Inflammatory macrophage treated with lipopolysaccharide for 1 hour (primary cell): Measurements from ENCODE around the gene POPDC3.
"Not testable (repeated sequence)": the region's sequence is repeated elsewhere in the genome, so short reads cannot be mapped to it uniquely, and the experiment has no call there.

Experiments used
- DNase-seq, 2 donors: peaks; one replicate each; pipeline ENCODE4 v3.0.0-alpha.2; 2020 to 2022

POPDC3 gene

DNA sequence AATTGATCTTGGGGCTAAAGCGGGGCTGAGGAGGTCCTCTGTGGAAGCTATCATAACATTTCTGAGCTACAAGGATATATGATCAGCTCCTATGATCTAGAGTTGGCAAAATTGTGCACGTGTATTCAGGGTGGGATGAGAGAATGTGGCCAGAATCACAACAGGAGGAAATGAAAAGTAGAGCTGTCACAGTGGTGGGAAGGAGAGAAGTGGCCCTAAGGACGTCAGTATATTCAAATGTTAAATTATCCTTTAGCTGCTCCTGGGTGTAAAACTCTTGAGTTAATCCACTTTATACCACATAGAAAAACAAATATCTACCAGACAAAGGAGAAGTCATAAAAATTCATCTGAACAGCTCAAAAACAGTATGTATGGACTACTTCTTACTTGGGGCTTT is 14.8 kb upstream of the POPDC3 start:
- no peak for DNase-seq

DNA sequence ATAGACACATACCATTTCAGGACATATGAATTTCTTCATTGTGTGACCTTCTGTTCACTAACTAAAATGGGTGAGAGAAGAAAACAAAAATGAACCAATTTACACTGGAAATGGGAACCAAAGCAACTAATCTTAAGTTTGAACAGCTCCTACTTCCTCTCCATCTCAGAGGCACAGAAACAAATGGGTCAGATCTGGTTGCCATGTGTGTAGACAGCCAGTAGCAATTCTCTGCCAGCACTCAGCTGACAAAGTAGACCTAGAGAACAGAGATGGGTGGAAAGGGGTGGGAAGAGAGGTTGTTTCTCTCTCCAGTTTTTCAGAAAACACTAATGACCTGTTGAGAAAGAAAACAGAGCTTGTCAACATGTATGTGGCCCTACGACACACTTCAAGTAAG is 14.3 kb upstream of the POPDC3 start:
- DNase-seq: no peak

DNA sequence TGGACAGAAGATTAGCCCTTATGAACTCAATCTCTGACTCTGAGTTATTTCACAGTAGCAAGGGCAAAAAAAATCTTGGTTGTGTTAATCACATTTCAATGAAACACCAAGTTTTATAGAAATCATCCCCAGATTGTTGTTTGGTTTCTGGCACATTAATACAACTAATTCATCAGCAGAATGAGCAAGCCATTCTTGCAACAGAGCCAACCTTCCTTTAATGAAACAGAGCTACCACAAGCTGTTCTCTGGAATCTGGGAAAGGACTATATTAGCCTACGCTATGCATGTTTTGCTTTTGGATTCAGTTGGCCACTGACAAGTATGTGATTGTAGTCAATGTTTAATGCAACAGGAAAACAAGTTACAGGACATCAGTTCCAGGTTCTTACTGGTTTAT is 13.8 kb upstream of the POPDC3 start:
- no peak for DNase-seq

DNA sequence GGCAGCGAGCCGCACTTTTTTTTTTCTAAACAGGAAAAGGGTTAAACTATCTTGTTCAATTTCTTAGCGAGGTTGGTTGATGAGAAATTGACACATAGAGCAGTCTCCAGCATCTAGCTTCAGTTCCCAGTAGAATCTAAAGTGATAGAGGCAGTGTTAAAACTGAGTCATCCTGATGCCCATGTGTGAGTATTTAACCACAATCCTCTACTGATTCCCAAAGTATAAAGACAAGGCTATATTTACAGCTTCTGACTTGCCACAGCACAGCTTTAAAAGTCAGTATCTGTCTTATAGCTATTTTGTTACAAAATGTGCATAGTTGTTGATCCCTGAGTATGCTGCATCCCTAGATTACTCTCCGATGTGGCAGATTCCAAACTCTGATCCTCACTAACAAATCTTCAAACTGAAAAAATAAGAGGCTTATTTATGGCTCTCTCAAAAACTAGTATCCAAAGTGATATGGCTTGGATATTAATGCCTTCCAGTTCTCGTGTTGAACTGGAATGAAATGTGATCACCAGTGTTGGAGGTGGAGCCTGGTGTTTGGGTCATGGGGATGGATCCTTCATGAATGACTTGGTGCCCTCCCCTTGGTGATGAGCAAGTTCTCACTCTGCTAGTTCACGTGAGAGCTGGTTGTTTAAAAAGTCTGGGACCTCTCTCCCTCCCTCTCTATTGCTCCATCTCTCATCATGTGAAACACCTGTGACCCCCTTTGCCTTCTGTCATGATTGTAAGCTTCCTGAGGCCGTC is 13.1 kb upstream of the POPDC3 start:
- DNase-seq: no peak

DNA sequence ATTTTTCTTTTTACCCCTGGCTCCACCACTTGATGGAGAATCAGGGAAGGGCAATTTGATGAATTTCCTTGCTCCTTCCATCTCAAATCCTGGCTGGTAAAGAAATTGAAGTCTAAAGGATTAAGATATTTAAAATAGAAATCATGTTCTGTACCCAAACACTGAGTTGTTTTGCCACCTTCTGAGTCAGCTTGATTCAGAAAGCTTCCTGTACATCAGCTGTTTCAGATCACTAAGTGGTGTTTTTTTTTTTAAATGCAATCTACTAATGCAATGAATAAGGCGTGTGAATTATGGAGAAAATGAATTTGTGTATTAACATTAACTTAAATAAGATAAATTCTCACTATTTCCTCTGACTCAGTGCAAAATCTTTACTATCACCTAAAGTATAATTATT is 11.5 kb upstream of the POPDC3 start:
- DNase-seq: no peak

DNA sequence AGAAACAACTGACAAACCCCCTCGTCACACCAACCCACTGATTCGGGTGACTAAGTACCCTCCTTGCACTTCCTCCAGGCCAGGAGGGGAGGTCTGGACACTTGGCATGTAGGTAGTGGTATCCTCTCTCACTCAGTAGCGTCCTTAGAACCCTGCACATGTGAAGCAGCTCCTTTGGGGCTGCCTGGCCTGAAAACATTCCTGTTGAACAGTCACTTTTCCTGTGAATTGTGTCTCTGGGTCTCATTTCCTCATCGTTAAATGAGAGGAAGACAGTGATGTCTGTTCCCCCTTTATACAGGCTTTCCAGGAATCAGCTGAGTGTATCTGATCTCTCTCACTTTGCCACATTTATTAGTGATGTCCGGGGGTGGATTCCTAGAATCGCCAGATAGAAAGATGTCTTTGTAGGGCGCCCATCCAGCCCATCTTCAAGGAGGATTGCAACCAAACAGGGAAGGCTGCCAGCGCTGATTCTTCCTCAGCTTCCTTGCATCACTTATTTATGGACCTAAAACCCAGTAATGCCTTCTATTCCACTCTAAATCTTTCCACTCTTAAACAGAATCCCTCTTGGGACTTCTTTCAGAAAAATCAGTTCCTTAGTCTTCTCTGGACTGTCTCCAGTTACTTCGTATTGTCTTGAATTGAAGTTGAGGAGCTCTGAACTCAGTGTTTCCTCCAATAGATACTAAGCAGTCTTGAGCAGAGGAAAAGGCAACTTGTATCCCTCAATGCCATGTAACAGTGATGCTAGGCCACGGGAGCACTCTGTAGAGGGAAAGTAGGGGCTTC is 9.4 kb upstream of the POPDC3 start:
- DNase-seq: no peak

DNA sequence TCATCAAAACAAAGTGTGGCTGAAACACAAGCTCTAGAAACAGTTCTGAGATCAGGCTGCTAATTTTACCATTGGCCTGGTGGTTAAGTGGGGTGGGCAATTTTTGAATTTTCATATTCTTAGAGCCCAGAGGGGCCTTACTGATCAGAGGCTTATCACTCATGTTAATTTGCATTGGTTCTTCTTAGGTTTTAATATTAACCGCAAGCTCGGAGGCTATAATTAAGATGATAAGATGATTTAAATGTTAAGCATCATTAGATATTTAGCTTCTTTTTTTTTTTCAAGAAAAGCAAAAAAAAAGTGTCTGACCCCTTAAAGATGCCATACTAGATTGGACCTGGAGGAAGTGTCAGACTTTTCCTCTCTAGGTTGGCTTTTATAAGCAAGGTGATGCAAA is 8.4 kb upstream of the POPDC3 start:
- no peak for DNase-seq

DNA sequence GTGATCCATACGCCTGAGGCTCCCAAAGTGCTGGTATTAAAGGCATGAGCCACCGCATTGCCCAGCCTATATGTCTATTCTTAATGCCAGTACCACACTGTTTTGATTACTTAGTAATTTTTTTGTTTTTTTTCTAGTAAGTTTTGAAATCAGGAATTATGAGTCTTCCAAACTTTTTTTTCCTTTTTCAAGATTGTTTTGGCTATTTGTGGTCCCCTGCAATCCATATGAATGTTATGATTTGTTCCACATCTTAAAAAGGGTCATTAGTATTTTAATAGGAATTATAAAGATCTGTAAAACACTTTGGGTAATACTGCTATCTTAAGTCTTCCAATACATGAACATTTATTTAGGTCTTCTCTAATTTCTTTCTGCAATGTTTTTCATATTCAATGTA is 6.8 kb upstream of the POPDC3 start:
- no peak for DNase-seq

DNA sequence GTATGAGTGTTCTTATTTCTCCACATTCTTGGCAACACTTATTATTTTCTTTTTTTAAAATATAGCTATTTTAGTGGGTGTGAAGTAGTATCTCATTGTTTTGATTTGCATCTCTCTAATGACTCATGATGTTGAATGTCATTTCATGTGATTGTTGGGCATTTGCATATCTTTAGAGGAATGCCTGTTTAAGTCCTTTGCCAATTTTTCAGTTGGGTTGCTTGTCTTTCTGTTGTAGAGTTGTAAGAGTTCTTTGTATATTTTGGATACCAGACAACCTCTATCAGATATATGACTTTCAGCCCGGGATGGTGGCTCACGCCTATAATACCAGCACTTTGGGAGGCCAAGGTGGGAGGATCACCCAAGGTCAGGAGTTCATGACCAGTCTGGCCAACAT is 5.1 kb upstream of the POPDC3 start:
- no peak for DNase-seq

DNA sequence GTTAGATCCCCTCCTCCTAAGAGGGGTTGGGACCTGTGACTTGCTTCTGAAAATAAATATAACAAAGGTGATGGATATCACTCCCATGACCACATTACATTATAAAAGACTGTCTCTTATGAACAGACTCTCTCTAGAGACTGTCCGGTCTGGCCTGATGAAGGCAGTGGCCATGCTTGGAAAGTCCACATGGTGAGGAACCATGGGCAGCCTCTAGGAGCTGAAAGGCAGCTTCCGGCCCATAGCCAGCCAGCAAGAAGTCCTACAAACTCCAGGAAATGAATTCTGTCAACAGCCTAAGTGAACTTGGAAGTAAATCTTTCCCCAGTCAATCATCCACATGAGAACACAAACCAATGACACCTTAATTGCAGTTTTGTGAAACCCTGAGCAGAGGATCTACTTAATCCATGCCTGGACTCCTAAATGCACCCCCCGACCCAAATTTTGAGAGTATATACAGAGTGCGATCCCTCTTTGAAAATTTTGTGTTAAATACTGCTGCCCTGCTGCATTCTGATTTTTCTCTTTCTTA is 2.2 kb upstream of the POPDC3 start:
- no peak for DNase-seq

DNA sequence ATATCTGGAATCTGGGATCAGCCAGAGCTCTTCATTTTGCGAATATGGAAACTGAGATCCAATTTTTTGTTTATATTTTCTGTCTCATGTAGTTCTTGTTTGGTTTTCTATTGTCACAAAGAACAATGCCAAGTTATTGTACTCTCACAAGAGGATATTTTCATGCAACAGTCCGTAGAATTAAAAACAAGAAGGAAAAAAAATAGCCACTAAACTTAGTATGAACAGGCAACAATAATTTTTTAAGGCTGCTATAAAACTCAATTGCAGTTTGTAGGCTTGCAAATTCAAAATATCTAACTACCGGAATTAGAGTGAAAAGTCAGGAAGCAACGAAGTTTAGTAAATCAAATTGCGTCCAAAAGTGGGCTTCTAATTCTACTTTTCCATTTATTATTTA is 1.2 kb downstream of the POPDC3 start:
- DNase-seq: no peak

DNA sequence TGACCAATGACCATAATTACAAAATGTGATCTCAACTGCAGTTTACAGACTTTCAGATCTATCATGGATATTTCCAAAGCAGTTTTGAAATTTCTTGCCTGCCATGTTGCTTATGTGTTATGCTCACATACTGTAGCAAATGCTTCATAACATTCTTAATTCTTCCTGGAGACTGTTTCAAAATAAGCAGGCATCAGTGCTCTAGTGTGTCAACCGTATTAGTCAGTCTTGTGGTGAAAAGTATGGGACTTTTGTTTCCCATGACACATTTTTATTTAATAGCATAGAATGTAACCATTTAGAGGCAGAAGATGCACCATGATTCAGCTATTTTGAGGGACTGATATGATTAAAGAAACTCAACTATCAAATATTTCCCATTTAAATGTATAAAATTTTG is 1.7 kb downstream of the POPDC3 start:
- DNase-seq: peak in 1 of 2 donors; percentile 34

DNA sequence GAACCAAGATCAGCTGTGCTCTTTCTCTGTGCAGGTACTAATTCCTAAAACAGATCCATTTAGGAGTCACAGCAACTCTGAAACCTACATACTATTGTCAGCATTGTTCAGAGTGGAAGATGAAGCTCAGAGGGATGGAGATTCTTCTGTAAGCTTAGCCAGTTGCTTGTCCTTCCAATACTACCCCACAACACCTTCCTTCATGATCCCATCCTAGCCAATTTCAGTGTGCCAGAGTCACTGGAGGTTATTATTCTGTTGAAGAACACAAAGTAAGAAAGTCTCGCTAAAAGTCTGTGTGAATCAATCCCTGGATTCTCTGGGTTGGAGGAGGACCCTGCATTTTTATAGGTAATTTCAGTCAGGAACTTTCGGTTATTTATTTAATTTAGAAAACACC is 2.3 kb downstream of the POPDC3 start:
- DNase-seq: no peak

DNA sequence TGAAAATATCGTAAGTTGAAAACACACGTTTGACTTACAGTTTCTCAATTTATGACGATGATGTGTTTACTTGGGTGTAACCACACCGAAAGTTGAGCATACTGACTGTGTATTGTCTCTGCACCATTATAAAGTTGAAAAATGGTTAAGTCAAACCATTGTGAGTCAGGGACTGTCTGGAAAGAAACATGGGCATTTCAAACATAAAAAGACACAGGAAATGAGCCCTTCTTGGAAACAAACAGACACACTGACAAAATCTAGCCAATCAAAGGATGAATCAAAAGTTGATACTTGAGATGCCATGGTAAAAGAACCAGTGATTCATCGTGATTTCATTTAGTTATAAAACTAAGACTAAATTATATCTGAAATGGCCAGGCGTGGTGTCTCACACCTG is 5.3 kb downstream of the POPDC3 start:
- DNase-seq: no peak

DNA sequence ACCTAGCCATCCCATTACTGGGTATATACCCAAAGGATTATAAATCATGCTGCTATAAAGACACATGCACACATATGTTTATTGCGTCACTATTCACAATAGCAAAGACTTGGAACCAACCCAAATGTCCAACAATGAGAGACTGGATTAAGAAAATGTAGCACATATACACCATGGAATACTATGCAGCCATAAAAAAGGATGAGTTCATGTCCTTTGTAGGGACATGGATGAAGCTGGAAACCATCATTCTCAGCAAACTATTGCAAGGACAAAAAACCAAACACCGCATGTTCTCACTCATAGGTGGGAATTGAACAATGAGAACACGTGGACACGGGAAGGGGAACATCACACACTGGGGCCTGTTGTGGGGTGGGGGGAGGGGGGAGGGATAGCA is 7.3 kb downstream of the POPDC3 start:
- DNase-seq: not testable (repeated sequence)

DNA sequence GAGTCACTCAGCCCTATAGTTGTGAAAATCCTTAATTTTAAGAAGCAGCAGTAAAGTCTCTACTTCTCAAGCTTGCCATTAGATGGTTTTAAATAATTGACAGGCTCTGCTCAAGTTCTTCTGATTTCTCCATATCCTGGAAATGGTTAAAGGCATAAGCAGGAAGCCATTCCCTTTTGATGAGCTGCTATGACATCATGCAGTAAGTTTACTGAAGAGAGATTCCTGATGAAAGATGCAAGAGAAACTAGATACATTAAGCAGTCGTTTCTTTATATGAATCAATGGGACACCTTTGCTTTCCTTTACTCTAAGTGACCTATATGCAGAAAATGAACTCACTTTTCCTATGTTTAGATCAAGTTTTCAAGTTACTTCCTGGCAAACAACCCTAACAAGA is 9.8 kb downstream of the POPDC3 start:
- no peak for DNase-seq

DNA sequence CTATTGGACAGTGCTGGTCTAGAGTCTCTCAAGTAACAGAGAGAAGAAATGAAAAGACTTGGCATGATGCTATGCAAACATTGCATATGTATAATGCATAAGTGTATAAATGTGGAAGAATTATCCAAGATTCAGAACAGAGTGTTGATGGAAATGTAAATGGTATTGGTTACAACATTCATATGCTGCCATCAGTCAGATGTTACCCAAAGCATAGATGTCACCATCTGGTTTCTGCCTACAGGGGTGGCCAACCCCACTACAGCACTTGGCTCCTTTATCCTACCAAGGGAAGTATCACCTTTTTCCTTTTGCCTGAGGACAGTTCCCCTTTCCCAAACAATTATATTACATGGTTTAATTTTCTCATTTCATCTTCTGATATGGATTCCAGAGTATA is 11.9 kb downstream of the POPDC3 start:
- no peak for DNase-seq

DNA sequence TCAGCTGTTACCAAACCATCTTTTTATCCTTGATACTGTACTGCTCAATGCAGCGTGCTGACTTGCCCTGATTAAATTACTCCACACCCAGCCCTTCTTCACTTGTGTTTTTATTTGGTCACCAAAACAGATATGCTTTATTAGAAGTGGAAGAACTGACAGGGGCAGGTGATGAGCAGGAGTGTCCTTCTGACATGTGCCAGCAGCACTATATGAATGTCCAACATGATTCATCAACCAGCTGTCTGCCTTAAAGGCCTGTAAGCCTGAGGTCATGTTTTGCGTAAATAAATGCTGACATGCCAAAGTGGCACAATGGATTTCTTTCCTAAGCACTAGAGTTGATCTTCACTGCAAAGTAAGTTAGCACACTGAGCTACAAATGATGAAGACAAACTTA is 15.4 kb downstream of the POPDC3 start:
- no peak for DNase-seq

DNA sequence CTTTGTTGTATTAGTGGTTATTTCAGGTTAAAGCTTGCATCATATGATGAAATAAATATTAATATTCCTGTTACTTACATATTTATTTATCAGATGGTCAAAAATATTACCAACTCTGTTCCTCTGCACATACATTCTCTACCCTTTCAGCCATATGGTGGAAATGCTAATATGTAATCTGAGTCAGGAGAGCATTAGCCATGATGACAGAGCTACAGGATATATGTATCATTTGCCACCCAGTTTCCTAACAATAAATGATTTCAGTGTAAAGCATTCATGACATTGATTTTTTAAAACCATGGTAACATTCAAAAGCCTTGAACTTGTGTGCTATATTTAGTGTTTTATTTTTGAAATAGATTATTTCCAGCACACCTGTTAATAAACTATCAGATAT is 16.6 kb downstream of the POPDC3 start:
- no peak for DNase-seq

DNA sequence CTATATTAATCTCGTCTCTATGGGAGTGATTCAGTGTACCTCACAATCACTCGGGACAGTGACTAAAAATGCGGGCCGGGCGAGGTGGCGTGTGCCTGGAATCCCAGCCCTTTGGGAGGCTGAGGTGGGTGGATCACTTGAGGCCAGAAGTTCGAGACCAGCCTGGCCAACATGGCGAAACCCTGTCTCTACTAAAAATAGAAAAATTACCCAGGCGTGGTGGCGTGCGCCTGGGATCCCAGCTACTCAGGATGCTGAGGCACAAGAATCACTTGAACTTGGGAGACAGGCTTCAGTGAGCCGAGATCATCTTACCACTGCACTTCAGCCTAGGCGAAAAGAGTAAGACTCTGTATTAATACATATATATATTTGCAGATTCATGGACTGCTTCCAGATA is 17.4 kb downstream of the POPDC3 start:
- no peak for DNase-seq

DNA sequence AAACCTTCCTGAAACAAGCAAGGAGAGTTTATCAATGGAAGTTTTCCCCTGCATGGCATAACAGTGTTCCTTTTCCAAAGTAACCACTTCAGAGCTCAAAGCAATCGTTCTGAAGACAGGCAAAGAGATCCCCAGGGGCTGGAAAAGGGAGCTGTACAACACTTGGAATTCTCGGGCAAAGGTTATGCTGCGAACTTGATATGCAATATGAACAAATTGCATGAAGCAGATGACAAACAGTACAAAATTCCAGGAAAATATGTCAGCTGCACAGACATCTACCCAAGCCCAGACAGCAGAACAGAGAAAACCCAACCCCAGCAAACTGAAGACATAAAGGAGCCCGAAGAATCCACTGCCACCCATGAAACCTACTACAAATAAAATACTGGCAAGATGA is 18.4 kb downstream of the POPDC3 start:
- no peak for DNase-seq

DNA sequence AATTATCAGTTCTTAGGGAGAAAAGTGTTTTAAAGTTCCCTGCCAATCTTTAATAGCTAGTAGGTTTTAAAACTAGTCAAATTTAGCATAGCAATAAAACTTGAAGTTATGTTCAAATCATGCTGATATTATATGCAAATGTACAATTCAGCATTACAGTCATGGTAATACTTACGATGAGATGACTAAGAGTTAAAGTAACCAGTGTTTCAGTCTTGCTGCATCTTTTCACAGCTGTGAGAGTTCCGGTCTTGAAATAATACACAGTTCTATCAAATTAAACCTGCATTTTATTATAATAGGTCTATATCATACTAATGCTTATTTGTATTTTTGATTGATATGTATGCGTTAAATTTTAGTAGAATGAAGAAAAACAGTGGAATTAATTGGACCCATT is 26.1 kb downstream of the POPDC3 start:
- DNase-seq: no peak

DNA sequence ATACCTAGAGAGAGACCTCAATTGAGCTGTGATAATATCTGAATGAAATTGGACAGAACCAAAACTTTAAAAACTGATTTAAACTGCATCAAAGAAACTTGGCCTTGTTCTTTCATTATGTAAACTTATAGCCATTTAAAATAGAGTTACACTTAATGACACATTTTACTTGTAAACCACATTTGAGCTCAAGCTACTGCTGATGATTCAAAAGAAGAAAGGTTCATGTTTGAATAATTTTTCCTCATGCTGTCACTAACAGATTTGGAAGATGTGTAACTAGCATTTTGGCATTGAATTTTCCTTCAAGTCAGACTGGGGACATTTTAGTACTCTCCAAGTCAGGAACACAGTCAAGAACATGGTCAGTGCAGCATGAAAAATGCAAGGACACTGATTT is 26.9 kb downstream of the POPDC3 start:
- no peak for DNase-seq

DNA sequence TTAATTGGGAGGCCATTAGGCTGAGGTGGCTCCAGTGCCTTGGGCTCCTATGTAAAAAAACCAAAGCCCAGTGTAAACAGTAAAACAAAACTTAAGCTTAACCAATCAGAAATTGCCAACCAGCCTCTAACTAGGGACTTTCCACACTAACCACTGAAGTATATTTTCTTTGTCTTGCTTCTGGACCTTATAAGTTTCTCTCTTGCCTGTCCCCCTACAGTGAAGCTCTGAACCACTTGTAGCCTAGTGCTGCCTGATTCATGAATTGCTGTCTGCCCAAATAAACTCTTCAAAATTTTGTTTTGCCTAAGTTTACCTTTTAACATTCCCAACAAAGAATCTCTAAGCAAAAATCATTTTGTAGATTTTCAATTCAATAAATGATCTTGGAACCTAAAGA is 28.2 kb downstream of the POPDC3 start:
- DNase-seq: no peak

DNA sequence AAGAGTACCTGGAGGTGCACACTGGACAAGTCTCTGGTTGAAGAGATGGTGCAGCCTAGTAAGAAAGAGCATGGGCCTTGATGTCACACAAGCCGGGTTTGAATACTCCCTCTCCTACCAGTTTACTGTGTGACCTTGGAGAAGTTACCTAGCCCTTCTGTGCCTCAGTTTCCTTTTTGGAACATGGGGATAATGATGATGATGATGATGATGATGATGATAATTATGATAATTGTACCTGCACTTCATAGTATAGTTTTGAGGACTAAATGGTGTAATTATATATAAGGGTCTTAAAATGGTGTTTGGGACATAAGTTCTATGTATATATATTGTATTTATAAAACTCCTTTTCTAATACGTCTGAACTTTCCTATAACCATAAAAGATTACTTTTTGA is 41.7 kb downstream of the POPDC3 start:
- DNase-seq: no peak
